GM23338 (cell line): Measurements from ENCODE around the gene BLM.

ENCODE experiments used
- CREB1 ChIP-seq: fragments of 250-450 bp; sonication (Bioruptor Pico); IDR thresholded peaks from 2 replicates; pipeline ENCODE4 v1.5.0; 2020; ENCODE audit warnings: low read depth, mild to moderate bottlenecking, moderate library complexity
- EZH2 ChIP-seq: fragments of 200-600 bp; sonication (generic); IDR thresholded peaks from one replicate; pipeline ENCODE4 v1.8.0; 2017; ENCODE audit warnings: antibody characterized with exemption, mild to moderate bottlenecking, low read depth; ENCODE audit not compliant: unreplicated experiment
- POLR2AphosphoS5 ChIP-seq: IDR thresholded peaks from 2 replicates; pipeline ENCODE4 v1.6.1; 2016; ENCODE audit warnings: antibody characterized with exemption, low read depth
- TF ChIP-seq, protein P1 (sequence below), 2 experiments: fragments of 200-600 bp in 1 of 2; sonication (generic) in 1 of 2; conservative IDR thresholded peaks; 2 replicates each; pipeline versions ENCODE4 v1.5.1 to v1.6.1; 2016 to 2017; ENCODE audit warnings: antibody characterized with exemption in 2 of 2, low read depth in 2 of 2, mild to moderate bottlenecking in 2 of 2, moderate library complexity in 1 of 2
- TF ChIP-seq, protein P2 (sequence below): IDR thresholded peaks from 2 replicates; pipeline ENCODE4 v1.6.1; 2016; ENCODE audit warnings: antibody characterized with exemption
- TF ChIP-seq, protein P3 (sequence below): fragments of 250-450 bp; sonication (Bioruptor Pico); IDR thresholded peaks from 2 replicates; pipeline ENCODE4 v1.5.0; 2020; ENCODE audit warnings: mild to moderate bottlenecking, moderate library complexity

DNA sequence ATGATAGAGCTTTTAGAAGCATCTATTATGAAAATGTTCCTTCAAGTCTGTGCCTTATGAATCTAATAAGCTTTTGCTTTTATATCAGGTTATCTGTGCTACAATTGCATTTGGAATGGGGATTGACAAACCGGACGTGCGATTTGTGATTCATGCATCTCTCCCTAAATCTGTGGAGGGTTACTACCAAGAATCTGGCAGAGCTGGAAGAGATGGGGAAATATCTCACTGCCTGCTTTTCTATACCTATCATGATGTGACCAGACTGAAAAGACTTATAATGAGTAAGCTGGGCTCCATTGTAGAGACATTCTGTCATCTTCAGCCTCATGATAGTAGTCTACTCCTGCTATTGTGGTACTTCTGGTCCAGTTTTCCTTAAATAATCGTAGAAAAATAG, 73.4 kb downstream of the BLM start:
- TF ChIP-seq EZH2 (no peak), CREB1 (CRISPR knock-in tag) (no peak), POLR2AphosphoS5 (no peak)
- TF ChIP-seq, protein P1, sequence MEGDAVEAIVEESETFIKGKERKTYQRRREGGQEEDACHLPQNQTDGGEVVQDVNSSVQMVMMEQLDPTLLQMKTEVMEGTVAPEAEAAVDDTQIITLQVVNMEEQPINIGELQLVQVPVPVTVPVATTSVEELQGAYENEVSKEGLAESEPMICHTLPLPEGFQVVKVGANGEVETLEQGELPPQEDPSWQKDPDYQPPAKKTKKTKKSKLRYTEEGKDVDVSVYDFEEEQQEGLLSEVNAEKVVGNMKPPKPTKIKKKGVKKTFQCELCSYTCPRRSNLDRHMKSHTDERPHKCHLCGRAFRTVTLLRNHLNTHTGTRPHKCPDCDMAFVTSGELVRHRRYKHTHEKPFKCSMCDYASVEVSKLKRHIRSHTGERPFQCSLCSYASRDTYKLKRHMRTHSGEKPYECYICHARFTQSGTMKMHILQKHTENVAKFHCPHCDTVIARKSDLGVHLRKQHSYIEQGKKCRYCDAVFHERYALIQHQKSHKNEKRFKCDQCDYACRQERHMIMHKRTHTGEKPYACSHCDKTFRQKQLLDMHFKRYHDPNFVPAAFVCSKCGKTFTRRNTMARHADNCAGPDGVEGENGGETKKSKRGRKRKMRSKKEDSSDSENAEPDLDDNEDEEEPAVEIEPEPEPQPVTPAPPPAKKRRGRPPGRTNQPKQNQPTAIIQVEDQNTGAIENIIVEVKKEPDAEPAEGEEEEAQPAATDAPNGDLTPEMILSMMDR (conservative IDR thresholded peaks at IDR 0.05; ENCODE audit: low read depth in 2 of 2) = no peak
- TF ChIP-seq, protein P2, sequence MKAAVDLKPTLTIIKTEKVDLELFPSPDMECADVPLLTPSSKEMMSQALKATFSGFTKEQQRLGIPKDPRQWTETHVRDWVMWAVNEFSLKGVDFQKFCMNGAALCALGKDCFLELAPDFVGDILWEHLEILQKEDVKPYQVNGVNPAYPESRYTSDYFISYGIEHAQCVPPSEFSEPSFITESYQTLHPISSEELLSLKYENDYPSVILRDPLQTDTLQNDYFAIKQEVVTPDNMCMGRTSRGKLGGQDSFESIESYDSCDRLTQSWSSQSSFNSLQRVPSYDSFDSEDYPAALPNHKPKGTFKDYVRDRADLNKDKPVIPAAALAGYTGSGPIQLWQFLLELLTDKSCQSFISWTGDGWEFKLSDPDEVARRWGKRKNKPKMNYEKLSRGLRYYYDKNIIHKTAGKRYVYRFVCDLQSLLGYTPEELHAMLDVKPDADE = no peak
- TF ChIP-seq, protein P3, sequence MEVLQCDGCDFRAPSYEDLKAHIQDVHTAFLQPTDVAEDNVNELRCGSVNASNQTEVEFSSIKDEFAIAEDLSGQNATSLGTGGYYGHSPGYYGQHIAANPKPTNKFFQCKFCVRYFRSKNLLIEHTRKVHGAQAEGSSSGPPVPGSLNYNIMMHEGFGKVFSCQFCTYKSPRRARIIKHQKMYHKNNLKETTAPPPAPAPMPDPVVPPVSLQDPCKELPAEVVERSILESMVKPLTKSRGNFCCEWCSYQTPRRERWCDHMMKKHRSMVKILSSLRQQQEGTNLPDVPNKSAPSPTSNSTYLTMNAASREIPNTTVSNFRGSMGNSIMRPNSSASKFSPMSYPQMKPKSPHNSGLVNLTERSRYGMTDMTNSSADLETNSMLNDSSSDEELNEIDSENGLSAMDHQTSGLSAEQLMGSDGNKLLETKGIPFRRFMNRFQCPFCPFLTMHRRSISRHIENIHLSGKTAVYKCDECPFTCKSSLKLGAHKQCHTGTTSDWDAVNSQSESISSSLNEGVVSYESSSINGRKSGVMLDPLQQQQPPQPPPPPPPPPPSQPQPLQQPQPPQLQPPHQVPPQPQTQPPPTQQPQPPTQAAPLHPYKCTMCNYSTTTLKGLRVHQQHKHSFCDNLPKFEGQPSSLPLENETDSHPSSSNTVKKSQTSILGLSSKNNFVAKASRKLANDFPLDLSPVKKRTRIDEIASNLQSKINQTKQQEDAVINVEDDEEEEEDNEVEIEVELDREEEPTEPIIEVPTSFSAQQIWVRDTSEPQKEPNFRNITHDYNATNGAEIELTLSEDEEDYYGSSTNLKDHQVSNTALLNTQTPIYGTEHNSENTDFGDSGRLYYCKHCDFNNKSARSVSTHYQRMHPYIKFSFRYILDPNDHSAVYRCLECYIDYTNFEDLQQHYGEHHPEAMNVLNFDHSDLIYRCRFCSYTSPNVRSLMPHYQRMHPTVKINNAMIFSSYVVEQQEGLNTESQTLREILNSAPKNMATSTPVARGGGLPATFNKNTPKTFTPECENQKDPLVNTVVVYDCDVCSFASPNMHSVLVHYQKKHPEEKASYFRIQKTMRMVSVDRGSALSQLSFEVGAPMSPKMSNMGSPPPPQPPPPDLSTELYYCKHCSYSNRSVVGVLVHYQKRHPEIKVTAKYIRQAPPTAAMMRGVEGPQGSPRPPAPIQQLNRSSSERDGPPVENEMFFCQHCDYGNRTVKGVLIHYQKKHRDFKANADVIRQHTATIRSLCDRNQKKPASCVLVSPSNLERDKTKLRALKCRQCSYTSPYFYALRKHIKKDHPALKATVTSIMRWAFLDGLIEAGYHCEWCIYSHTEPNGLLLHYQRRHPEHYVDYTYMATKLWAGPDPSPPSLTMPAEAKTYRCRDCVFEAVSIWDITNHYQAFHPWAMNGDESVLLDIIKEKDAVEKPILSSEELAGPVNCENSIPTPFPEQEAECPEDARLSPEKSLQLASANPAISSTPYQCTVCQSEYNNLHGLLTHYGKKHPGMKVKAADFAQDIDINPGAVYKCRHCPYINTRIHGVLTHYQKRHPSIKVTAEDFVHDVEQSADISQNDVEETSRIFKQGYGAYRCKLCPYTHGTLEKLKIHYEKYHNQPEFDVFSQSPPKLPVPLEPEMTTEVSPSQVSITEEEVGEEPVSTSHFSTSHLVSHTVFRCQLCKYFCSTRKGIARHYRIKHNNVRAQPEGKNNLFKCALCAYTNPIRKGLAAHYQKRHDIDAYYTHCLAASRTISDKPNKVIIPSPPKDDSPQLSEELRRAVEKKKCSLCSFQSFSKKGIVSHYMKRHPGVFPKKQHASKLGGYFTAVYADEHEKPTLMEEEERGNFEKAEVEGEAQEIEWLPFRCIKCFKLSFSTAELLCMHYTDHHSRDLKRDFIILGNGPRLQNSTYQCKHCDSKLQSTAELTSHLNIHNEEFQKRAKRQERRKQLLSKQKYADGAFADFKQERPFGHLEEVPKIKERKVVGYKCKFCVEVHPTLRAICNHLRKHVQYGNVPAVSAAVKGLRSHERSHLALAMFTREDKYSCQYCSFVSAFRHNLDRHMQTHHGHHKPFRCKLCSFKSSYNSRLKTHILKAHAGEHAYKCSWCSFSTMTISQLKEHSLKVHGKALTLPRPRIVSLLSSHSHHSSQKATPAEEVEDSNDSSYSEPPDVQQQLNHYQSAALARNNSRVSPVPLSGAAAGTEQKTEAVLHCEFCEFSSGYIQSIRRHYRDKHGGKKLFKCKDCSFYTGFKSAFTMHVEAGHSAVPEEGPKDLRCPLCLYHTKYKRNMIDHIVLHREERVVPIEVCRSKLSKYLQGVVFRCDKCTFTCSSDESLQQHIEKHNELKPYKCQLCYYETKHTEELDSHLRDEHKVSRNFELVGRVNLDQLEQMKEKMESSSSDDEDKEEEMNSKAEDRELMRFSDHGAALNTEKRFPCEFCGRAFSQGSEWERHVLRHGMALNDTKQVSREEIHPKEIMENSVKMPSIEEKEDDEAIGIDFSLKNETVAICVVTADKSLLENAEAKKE (CRISPR knock-in tag) = no peak
